Fibroblast of pulmonary artery (primary cell): Measurements from ENCODE around the gene FILIP1L.
A peak's percentile ranks its signal among the peaks of the same experiment; 100 is the strongest.

Experiments used
- DNase-seq: peaks from one replicate; pipeline ENCODE4 v3.0.0-alpha.2; 2010; ENCODE audit warnings: low read depth
- H3K4me3 ChIP-seq: replicated peaks from 2 replicates; pipeline ENCODE4 v1.5.1; 2011; ENCODE audit warnings: low read depth, mild to moderate bottlenecking, control low read depth, low read length, moderate library complexity
- CTCF ChIP-seq: IDR thresholded peaks from 2 replicates; pipeline ENCODE4 v1.5.1; 2011; ENCODE audit warnings: mild to moderate bottlenecking, control low read depth, low read length, inconsistent platforms; ENCODE audit errors: missing control alignments

Gene FILIP1L

DNA sequence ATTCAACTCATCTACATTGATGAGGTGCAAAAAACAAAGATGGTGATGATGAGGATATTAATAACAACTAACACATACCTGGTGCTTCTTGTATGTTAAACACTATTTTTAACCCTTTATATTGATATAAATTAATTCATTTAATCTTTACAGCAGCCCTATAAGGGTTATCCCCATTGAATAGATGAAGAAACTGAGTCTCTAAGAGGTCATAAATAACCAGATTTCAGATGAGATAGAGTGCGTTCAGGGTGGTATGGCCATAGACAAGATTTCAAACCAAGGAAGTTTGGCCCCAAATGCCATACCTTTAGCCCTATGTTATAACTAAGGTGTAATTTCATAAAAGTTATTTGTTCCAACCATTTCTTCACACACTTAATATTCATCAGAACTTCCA lies 214.1 kb downstream of the FILIP1L start:
- no peak overlapping the region for H3K4me3 ChIP-seq
- TF ChIP-seq CTCF: no peak
- no peak for DNase-seq

DNA sequence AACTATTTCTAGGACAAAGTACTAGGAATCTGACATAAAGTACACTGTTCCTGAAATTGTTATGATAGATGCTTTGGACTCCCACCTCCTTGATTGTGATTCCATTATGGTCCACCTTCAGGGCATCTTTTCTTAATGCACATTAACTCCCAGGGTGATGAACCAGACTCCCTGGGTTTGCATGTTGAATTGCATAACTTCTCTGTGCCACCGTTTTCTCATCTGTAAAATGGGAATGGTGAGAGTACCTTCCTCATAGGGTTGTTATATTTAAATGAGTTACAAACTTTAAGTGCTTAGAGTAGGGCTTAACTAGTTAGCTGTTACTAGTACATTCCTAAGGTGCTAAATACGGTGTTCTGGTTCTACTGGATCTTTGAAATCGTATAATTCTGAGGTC lies 214.7 kb downstream of the FILIP1L start:
- no peak for TF ChIP-seq CTCF
- DNase-seq: no peak
- H3K4me3 ChIP-seq: no peak overlapping the region

- TF ChIP-seq CTCF: no peak
- no peak overlapping the region for H3K4me3 ChIP-seq
- DNase-seq: no peak
Observed at GRCh38 chr3:99896482-99896881, 217.8 kb downstream of the FILIP1L start.

DNA sequence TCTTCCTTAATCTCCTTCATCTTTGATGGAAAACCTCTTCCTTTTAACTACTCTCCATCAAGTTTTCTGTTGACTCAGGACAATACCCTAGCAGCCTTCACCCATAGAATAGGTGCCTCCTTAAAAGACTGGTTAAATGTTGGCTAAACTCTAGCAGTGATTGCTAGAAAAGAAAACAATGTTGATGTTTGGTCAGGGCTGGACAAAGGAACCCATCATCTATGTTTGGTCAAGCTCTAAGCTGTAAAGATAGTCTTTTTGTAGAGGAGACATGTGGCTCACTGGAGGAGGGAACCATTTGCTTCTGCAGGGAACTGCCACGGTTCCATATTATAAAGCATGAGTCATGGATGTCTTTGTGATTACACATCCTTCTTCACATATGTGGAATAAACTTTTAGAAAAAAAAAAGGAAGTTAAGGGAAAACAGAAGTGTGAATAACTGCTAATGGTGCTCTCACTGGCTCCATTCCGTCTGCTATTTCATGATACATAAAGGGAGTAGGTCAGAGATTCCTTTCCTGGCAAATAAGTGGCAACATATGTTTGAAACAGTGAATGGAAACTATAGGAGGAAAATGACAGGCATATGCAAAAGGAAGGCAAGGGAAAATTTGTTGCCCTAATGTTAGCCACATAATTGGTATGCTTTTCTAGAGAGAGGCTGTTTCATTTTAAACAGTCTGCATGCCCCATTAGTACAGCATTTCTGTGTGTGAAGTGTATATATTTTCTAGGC lies 218.4 kb downstream of the FILIP1L start:
- peak; percentile 81 for DNase-seq
- no peak for TF ChIP-seq CTCF
- no peak overlapping the region for H3K4me3 ChIP-seq

DNA sequence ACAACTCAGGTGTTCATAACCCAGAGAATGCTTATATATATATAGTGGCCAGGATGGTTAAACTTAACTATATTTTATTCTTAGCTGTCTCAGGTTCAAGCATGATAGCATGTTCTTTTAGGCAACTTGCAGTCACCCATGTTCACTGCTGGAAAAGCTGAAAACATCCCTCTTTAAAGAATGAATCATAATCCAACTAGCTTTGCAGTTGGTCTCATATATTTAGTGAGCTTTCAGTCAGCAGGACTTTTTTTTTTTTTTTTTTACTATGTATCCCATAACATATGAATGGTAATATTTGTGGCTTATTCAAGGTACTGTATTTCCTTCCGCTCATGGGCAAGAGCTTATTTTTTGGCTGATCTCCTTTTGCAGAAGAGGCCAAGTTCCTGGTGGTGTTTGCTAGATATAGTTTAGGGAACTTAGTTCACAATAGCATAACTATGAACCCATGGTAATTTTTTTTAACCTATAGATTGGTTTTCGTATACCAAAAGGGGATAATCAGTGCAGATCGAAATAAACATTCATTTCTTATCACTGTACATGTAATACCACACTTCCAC lies 219.1 kb downstream of the FILIP1L start:
- no peak for TF ChIP-seq CTCF
- H3K4me3 ChIP-seq: no peak overlapping the region
- DNase-seq: no peak

DNA sequence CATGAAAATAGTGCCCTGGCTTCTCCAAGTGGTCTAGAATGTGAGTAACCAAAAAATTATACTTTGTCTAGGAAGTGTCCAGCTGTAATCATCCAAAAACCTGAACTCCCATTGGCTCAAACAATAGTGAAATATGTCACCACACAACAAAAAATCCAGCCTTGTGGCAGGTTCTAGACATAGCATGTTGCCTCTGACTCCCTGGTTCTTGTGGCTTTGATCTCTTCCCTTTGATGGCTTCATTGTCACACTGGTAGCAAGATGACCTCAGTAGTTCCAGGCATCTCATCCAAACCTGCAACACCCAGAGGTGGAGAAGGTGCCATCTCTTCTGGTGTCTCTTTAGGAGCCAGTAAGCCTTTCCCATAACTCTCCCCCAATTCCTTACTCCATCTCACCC lies 222.0 kb downstream of the FILIP1L start:
- no peak overlapping the region for H3K4me3 ChIP-seq
- no peak for TF ChIP-seq CTCF
- DNase-seq: no peak
